SK-N-SH (cell line): ENCODE data around the gene MRPS9. TPM values are rescaled to one million over a fixed set of nuclear protein-coding genes. Genes with fewer than 3 reads are reported as not detected.
A peak's percentile ranks its signal among the peaks of the same experiment; 100 is the strongest.

Source experiments
- CTCF ChIA-PET: fragments of 300-600, 350-600 bp; formaldehyde crosslinking; extraction: SDS; loops from one replicate; lab custom pipeline; 2021; lab: Yijun Ruan, JAX
- POLR2A ChIA-PET: fragments of 350-600 bp; sonication (Branson Sonifier 250); formaldehyde crosslinking; extraction: SDS; loops from one replicate; lab custom pipeline; 2020; ENCODE audit warnings: antibody characterized with exemption, inconsistent platforms; lab: Yijun Ruan, JAX
- DNase-seq: peaks from one replicate; pipeline ENCODE4 v3.0.0; 2012
- H2AFZ ChIP-seq: fragments of 200-600 bp; sonication (generic); 2 replicates; pipeline ENCODE4 v1.8.1; 2016; ENCODE audit warnings: antibody characterized with exemption, mild to moderate bottlenecking, low read depth
- H3F3A ChIP-seq: fragments of 200-600 bp; sonication (generic); replicated peaks from 2 replicates; pipeline ENCODE3; 2016; ENCODE audit warnings: antibody characterized with exemption, mild to moderate bottlenecking; ENCODE audit not compliant: insufficient read depth
- H3K27ac ChIP-seq, 2 experiments: fragments of 200-500 bp in 1 of 2; fragments of 200-600 bp in 1 of 2; sonication (Bioruptor generic) in 1 of 2; sonication (generic), shearing (Covaris generic) in 1 of 2; 2 replicates each; pipeline versions ENCODE4 v1.5.1 to v1.6.1; 2014 to 2016; ENCODE audit warnings: low read depth in 2 of 2, inconsistent platforms in 1 of 2, low read length in 1 of 2, mild to moderate bottlenecking in 1 of 2, mixed read lengths in 1 of 2
- H3K27me3 ChIP-seq: fragments of 200-600 bp; sonication (generic), shearing (Covaris generic); 2 replicates; pipeline ENCODE4 v1.6.1; 2016; ENCODE audit warnings: mixed run types; ENCODE audit not compliant: insufficient read depth
- H3K36me3 ChIP-seq, 2 experiments: fragments of 200-500 bp in 1 of 2; fragments of 200-600 bp in 1 of 2; sonication (Bioruptor generic) in 1 of 2; sonication (generic) in 1 of 2; replicated peaks in 1 of 2; 2 replicates each; pipeline versions ENCODE3 to v1.5.1; 2014 to 2016; ENCODE audit warnings: low read length in 1 of 2, mild to moderate bottlenecking in 1 of 2; ENCODE audit not compliant: insufficient read depth in 2 of 2, control insufficient read depth in 1 of 2
- H3K4me1 ChIP-seq, 2 experiments: fragments of 200-500 bp in 1 of 2; fragments of 200-600 bp in 1 of 2; sonication (Bioruptor generic) in 1 of 2; sonication (generic), shearing (Covaris generic) in 1 of 2; 2 replicates each; pipeline versions ENCODE4 v1.5.1 to v1.6.1; 2014 to 2016; ENCODE audit warnings: low read depth in 1 of 2, low read length in 1 of 2, mixed run types in 1 of 2; ENCODE audit not compliant: insufficient read depth in 2 of 2, control insufficient read depth in 1 of 2
- H3K4me2 ChIP-seq: fragments of 200-600 bp; sonication (generic), shearing (Covaris generic); 2 replicates; pipeline ENCODE4 v1.6.1; 2017; ENCODE audit warnings: mixed run types
- H3K4me3 ChIP-seq, 2 experiments: fragments of 200-500 bp in 1 of 2; fragments of 200-600 bp in 1 of 2; sonication (Bioruptor generic) in 1 of 2; sonication (generic), shearing (Covaris generic) in 1 of 2; 2 replicates each; pipeline versions ENCODE4 v1.5.1 to v1.8.1; 2014 to 2016; ENCODE audit warnings: low read depth in 2 of 2, inconsistent platforms in 1 of 2, low read length in 1 of 2, mild to moderate bottlenecking in 1 of 2, mixed read lengths in 1 of 2, moderate library complexity in 1 of 2
- H3K79me2 ChIP-seq: fragments of 200-600 bp; sonication (generic); 2 replicates; pipeline ENCODE4 v1.8.1; 2017; ENCODE audit warnings: mild to moderate bottlenecking; ENCODE audit not compliant: insufficient read depth
- H3K9ac ChIP-seq: fragments of 200-600 bp; sonication (generic); 2 replicates; pipeline ENCODE4 v1.6.1; 2017; ENCODE audit warnings: mixed run types
- H3K9me2 ChIP-seq: fragments of 200-600 bp; sonication (generic); 2 replicates; pipeline ENCODE4 v1.6.1; 2017; ENCODE audit warnings: mixed run types
- H3K9me3 ChIP-seq: fragments of 200-600 bp; sonication (generic); 2 replicates; pipeline ENCODE4 v1.6.1; 2017; ENCODE audit warnings: mixed run types, mild to moderate bottlenecking, moderate library complexity
- H4K20me1 ChIP-seq: fragments of 200-600 bp; sonication (generic); 2 replicates; pipeline ENCODE4 v1.6.1; 2017; ENCODE audit warnings: mild to moderate bottlenecking, mixed run types; ENCODE audit not compliant: insufficient read depth
- CHD2 ChIP-seq: fragments of 150-350 bp; IDR thresholded peaks from 2 replicates; pipeline ENCODE4 v1.6.1; 2018; ENCODE audit warnings: low read length; ENCODE audit not compliant: partially characterized antibody
- CTCF ChIP-seq: fragments of 200-600 bp; sonication (generic); IDR thresholded peaks from 2 replicates; pipeline ENCODE4 v1.6.1; 2017; ENCODE audit warnings: antibody characterized with exemption, mild to moderate bottlenecking, moderate library complexity
- EP300 ChIP-seq, 2 experiments: IDR thresholded peaks; 2 replicates each; pipeline versions ENCODE4 v1.4.0 to v1.6.1; 2012; ENCODE audit warnings: borderline replicate concordance in 1 of 2, low read depth in 1 of 2, low read length in 1 of 2
- FOXJ3 ChIP-seq: sonication (generic); formaldehyde crosslinking; IDR thresholded peaks from 2 replicates; pipeline ENCODE4 v1.5.1; 2020; ENCODE audit warnings: mild to moderate bottlenecking, missing genetic modification reagents
- GABPA ChIP-seq: IDR thresholded peaks from 2 replicates; pipeline ENCODE4 v1.4.0; 2012; ENCODE audit warnings: low read depth, mild to moderate bottlenecking
- JUND ChIP-seq: IDR thresholded peaks from 2 replicates; pipeline ENCODE4 v1.4.0; 2012
- MXI1 ChIP-seq: IDR thresholded peaks from 2 replicates; pipeline ENCODE4 v1.6.1; 2012; ENCODE audit warnings: mild to moderate bottlenecking, low read depth, low read length, improper control_type of control experiment
- PBX3 ChIP-seq: IDR thresholded peaks from 2 replicates; pipeline ENCODE4; 2012
- RAD21 ChIP-seq: IDR thresholded peaks from 2 replicates; pipeline ENCODE4 v1.6.1; 2012; ENCODE audit warnings: mild to moderate bottlenecking, low read length
- RFX5 ChIP-seq: IDR thresholded peaks from 2 replicates; pipeline ENCODE4 v1.6.1; 2012; ENCODE audit warnings: mild to moderate bottlenecking, improper control_type of control experiment, low read length
- TEAD4 ChIP-seq: IDR thresholded peaks from 2 replicates; pipeline ENCODE4 v1.4.0; 2012; ENCODE audit warnings: mild to moderate bottlenecking, borderline replicate concordance; ENCODE audit not compliant: insufficient read depth
- YY1 ChIP-seq: IDR thresholded peaks from 2 replicates; pipeline ENCODE4 v1.4.0; 2012; ENCODE audit warnings: low read depth, mild to moderate bottlenecking
- WGBS: methylation state at CpG from one replicate; pipeline ENCODE4 v1.1.6; 2017; ENCODE audit warnings: low lambda C conversion rate; 5-methylcytosine and 5-hydroxymethylcytosine counted together
- polyA plus RNA-seq, 3 experiments: library from polyadenylated mRNA; depleted of rRNA; stranded (reverse); fragments of >200 nt; gene quantifications; 2 replicates each; pipeline ENCODE4 v1.2.3, GENCODE V29; 2012
- TF ChIP-seq, protein P1 (sequence below): IDR thresholded peaks from 2 replicates; pipeline ENCODE4 v1.4.0; 2012; ENCODE audit warnings: low read depth
- TF ChIP-seq, protein P2 (sequence below): fragments of 150-350 bp; IDR thresholded peaks from 2 replicates; pipeline ENCODE4 v1.6.1; 2016; ENCODE audit warnings: mild to moderate bottlenecking, low read depth, low read length
- TF ChIP-seq, protein P3 (sequence below): fragments of 150-350 bp; IDR thresholded peaks from 2 replicates; pipeline ENCODE4 v1.6.1; 2017; ENCODE audit warnings: antibody characterized with exemption, low read length, low read depth, borderline replicate concordance

Gene MRPS9
- polyA plus RNA-seq, 1 of the 3 experiments (the other 2 are of a cell fraction), result 31.8 TPM

GRCh38 chr2:105117565-105117964 lies 79.7 kb downstream of the MRPS9 start:
- H2AFZ ChIP-seq, result no peak overlapping the region
- H3K4me1 ChIP-seq, result peaks cover 0 to 10% of the 10 kb centered on the region in 2 experiments; a peak in 1 of 4 replicates
- H3K79me2 ChIP-seq, result no peaks in the 10 kb centered on the region
- CTCF ChIA-PET, result interaction anchor here (0.8 to 18.8 kb wide), 8 partner anchors 8 to 474 kb away, joined by 3 to 459 read pairs (median 3); partner anchors contain the start of gene GPR45
- no peak overlapping the region; a peak in 1 of 4 replicates for H3K27ac ChIP-seq
- H3K9me3 ChIP-seq, result no peaks in the 10 kb centered on the region
- no peaks in the 10 kb centered on the region for H3K36me3 ChIP-seq
- DNase-seq, result peak; percentile 72
- H3K27me3 ChIP-seq, result no peaks in the 10 kb centered on the region
- no peaks in the 10 kb centered on the region for H4K20me1 ChIP-seq
- no peaks in the 10 kb centered on the region for H3F3A ChIP-seq
- no peak overlapping the region for H3K4me3 ChIP-seq
- no peaks in the 10 kb centered on the region for H3K9me2 ChIP-seq
- POLR2A ChIA-PET, result interaction anchor here (0.6 kb wide), 1 partner anchor 220 kb away, joined by 3 read pairs; the partner anchor contains the start of gene C2orf49
- H3K9ac ChIP-seq, result no peak overlapping the region
- no peak for TF ChIP-seq MXI1
- TF ChIP-seq, all 33 proteins: peak for 0
- 67% methylated on average over 6 of the region's 6 CpGs for WGBS
- no peak overlapping the region for H3K4me2 ChIP-seq

GRCh38 chr2:105118960-105119359 lies 81.1 kb downstream of the MRPS9 start:
- no peak for DNase-seq
- TF ChIP-seq CHD2, result no peak
- TF ChIP-seq PBX3, result no peak
- TF ChIP-seq MXI1, result no peak
- TF ChIP-seq YY1, result no peak
- TF ChIP-seq CTCF, result peak; percentile 9; the same call in 1 of the 2 replicates
- Histone ChIP-seq H3K4me1 (peaks cover 0 to 10% of the 10 kb centered on the region in 2 experiments; a peak in 1 of 4 replicates), H3K27ac (no peak overlapping the region), H3K4me3 (no peak overlapping the region), H3K9me2 (no peaks in the 10 kb centered on the region), H3K9ac (no peak overlapping the region), H3K9me3 (no peaks in the 10 kb centered on the region), H3F3A (no peaks in the 10 kb centered on the region), H3K36me3 (no peaks in the 10 kb centered on the region), H3K79me2 (no peaks in the 10 kb centered on the region), H2AFZ (no peak overlapping the region), H3K27me3 (no peaks in the 10 kb centered on the region), H4K20me1 (no peaks in the 10 kb centered on the region), H3K4me2 (no peak overlapping the region)
- POLR2A ChIA-PET, result no interaction called here
- 92% methylated on average over 23 of the region's 23 CpGs for WGBS
- CTCF ChIA-PET, result interaction anchor here (18.8 kb wide), 1 partner anchor 120 kb away, joined by 459 read pairs; the partner anchor contains the start of gene GPR45

GRCh38 chr2:105121434-105121833 lies 83.6 kb downstream of the MRPS9 start:
- H3K36me3 ChIP-seq, result no peaks in the 10 kb centered on the region
- 81% methylated on average over 8 of the region's 8 CpGs for WGBS
- no peaks in the 10 kb centered on the region; the same call in 1 of the 2 replicates for H3K27me3 ChIP-seq
- no peak for DNase-seq
- H3K4me1 ChIP-seq, result peaks cover 0 to 10% of the 10 kb centered on the region in 2 experiments; a peak in 1 of 4 replicates
- H3K4me2 ChIP-seq, result no peak overlapping the region
- ChIA-PET POLR2A (no interaction called here), CTCF (interaction anchor here (18.8 kb wide), 1 partner anchor 118 kb away, joined by 459 read pairs; the partner anchor contains the start of gene GPR45)
- H3K27ac ChIP-seq, result no peak overlapping the region
- H2AFZ ChIP-seq, result no peak overlapping the region
- H3F3A ChIP-seq, result no peaks in the 10 kb centered on the region
- H3K79me2 ChIP-seq, result no peaks in the 10 kb centered on the region
- H3K9me2 ChIP-seq, result no peaks in the 10 kb centered on the region
- no peaks in the 10 kb centered on the region for H4K20me1 ChIP-seq
- no peak overlapping the region for H3K9ac ChIP-seq
- no peak overlapping the region for H3K4me3 ChIP-seq
- no peaks in the 10 kb centered on the region for H3K9me3 ChIP-seq
- no peak for TF ChIP-seq RFX5
- no peak for TF ChIP-seq FOXJ3 (CRISPR knock-in tag)
- TF ChIP-seq GABPA, result no peak
- TF ChIP-seq, protein P1, sequence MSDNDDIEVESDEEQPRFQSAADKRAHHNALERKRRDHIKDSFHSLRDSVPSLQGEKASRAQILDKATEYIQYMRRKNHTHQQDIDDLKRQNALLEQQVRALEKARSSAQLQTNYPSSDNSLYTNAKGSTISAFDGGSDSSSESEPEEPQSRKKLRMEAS, result no peak
- TF ChIP-seq, protein P2, sequence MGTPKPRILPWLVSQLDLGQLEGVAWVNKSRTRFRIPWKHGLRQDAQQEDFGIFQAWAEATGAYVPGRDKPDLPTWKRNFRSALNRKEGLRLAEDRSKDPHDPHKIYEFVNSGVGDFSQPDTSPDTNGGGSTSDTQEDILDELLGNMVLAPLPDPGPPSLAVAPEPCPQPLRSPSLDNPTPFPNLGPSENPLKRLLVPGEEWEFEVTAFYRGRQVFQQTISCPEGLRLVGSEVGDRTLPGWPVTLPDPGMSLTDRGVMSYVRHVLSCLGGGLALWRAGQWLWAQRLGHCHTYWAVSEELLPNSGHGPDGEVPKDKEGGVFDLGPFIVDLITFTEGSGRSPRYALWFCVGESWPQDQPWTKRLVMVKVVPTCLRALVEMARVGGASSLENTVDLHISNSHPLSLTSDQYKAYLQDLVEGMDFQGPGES, result no peak
- no peak for TF ChIP-seq EP300 (IDR thresholded peaks at IDR 0.05; ENCODE audit: borderline replicate concordance in 1 of 2, low read depth in 1 of 2, low read length in 1 of 2)
- TF ChIP-seq TEAD4, result no peak
- TF ChIP-seq RAD21, result no peak
- TF ChIP-seq, protein P3, sequence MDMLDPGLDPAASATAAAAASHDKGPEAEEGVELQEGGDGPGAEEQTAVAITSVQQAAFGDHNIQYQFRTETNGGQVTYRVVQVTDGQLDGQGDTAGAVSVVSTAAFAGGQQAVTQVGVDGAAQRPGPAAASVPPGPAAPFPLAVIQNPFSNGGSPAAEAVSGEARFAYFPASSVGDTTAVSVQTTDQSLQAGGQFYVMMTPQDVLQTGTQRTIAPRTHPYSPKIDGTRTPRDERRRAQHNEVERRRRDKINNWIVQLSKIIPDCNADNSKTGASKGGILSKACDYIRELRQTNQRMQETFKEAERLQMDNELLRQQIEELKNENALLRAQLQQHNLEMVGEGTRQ, result no peak
- TF ChIP-seq JUND, result no peak
